NCI-H524 (cell line): Measurements from ENCODE around the gene NDRG2.

Experiments
- DNase-seq, 2 experiments: peaks; one replicate each; lab custom pipeline; 2025; lab: John Stamatoyannopoulos, UW

NDRG2 gene

GRCh38 chr14:21024585-21025370 lies at the start of gene NDRG2:
Gene NDRG2, minus strand, starts transcription at chr14:21025061. Its CDS starts 1,746 bp downstream, at chr14:21023315.
- peak; percentile 49 to 70 for DNase-seq

GRCh38 chr14:21073921-21074320 lies 49.1 kb upstream of the NDRG2 start:
- DNase-seq: no peak

- no peak for DNase-seq
These were observed 48.0 kb upstream of the NDRG2 start for GRCh38 chr14:21072781-21073339.

- no peak for DNase-seq
These were observed 47.2 kb upstream of the NDRG2 start for GRCh38 chr14:21072031-21072473.

GRCh38 chr14:21071225-21072030 lies 46.6 kb upstream of the NDRG2 start:
- DNase-seq: peak; percentile 47 to 78

- peak in 1 of 2 experiments; percentile 59 for DNase-seq
These were observed 45.9 kb upstream of the NDRG2 start for GRCh38 chr14:21070610-21071224.

- DNase-seq: peak; percentile 35 to 66
These were observed 45.3 kb upstream of the NDRG2 start, which contains the start of gene ARHGEF40 for GRCh38 chr14:21070083-21070609. Gene ARHGEF40, plus strand, starts transcription at chr14:21070304. Its CDS starts 93 bp downstream, at chr14:21070397.

GRCh38 chr14:21069388-21070082 lies 44.7 kb upstream of the NDRG2 start:
- peak in 1 of 2 experiments; percentile 66 for DNase-seq

GRCh38 chr14:21068521-21069387 lies 43.9 kb upstream of the NDRG2 start:
- DNase-seq: peak; percentile 82 to 92

GRCh38 chr14:21066882-21067502 lies 42.1 kb upstream of the NDRG2 start:
- peak; percentile 52 to 59 for DNase-seq

GRCh38 chr14:21063479-21063878 lies 38.6 kb upstream of the NDRG2 start:
- DNase-seq: no peak

GRCh38 chr14:21061347-21061668 lies 36.4 kb upstream of the NDRG2 start:
- no peak for DNase-seq

- no peak for DNase-seq
These were observed 35.9 kb upstream of the NDRG2 start for GRCh38 chr14:21060614-21061346.

GRCh38 chr14:21059842-21060613 lies 35.2 kb upstream of the NDRG2 start:
- no peak for DNase-seq

GRCh38 chr14:21058903-21059302 lies 34.0 kb upstream of the NDRG2 start:
- no peak for DNase-seq

- DNase-seq: no peak
These were observed 33.2 kb upstream of the NDRG2 start, which contains the start of gene RNASE8 for GRCh38 chr14:21057803-21058675. Gene RNASE8, plus strand, starts transcription at chr14:21057822. Its CDS starts 71 bp downstream, at chr14:21057893.

GRCh38 chr14:21056520-21057163 lies 31.8 kb upstream of the NDRG2 start:
- DNase-seq: no peak
